ENCODE results near the gene DPEP2NB.
"Not testable (repeated sequence)": the region's sequence is repeated elsewhere in the genome, so short reads cannot be mapped to it uniquely, and the experiment has no call there.

Gene DPEP2NB

GRCh38 chr16:68019167-68019680 is 3.5 kb upstream of the DPEP2NB start:
- DNase-seq (ENCODE audit: insufficient read length, low spot score) (no peak), FAIRE-seq (no peak)

GRCh38 chr16:68013440-68013839 is 2.3 kb downstream of the DPEP2NB start:
- DNase-seq (ENCODE audit: insufficient read length, low spot score) (no peak), FAIRE-seq (no peak)

DNA sequence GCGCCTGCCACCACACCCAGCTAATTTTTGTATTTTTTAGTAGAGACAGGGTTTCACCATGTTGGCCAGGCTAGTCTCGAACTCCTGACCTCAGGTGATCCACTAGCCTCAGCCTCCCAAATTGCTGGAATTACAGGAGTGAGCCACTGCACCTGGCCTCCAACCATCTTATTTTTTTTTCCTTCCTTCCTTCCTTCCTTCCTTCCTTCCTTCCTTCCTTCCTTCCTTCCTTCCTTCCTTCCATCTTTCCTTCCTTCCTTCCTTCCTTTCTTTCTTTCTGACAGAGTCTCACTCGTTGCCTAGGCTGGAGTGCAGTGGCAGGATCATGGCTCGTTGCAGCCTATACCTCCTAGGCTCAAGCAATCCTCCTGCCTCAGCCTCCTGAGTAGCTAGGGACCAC is 5.8 kb downstream of the DPEP2NB start:
- DNase-seq (ENCODE audit: insufficient read length, low spot score); FAIRE-seq: not testable (repeated sequence)

GRCh38 chr16:68009157-68009735 is 6.5 kb downstream of the DPEP2NB start:
- FAIRE-seq (no peak), DNase-seq (ENCODE audit: insufficient read length, low spot score) (no peak)

DNA sequence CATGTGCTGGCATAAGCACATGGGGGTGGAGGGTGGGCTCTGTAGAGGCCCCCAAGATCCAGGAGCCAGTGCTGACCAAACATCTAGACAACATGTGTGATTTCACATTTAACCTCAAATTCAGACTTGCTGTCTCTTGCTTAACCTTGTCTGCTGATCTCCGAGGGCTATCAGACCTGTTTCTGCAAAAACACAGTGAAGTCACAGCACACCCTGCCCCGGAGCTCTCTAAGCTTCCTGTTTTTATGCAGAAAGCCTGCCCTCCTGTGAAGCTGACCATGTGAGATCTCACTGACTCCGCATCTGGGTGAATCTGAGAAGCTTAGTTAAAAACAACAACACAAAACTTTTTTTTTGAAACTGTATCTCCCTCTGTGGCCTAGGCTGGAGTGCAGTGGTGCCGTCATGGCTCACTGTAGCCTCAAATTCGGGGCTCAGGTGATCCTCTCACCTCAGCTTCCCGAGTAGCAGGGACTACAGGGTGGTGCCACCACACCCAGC is 9.9 kb downstream of the DPEP2NB start:
- DNase-seq (ENCODE audit: insufficient read length, low spot score) = no peak
- no peak for FAIRE-seq

- DNase-seq (ENCODE audit: insufficient read length, low spot score) (no peak), FAIRE-seq (no peak)
Observed at GRCh38 chr16:68005211-68005610, 10.5 kb downstream of the DPEP2NB start.

DNA sequence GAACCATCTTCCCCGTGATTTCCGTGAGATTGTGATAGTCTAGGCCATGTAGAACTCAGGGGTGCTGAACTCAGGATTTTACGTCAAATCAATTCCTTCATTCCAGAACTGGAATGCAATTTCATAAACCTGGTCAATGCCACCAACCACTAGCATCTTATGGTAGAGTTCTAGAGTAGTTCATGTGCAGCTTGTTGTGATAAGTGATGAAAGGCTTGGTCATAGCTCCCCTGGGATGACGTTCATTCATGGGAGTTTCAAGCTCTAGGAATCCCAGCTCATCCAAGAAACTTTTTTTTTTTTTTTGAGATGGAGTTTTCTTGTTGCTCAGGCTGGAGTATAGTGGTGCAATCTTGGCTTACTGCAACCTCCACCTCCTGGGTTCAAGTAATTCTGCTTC is 12.7 kb downstream of the DPEP2NB start:
- FAIRE-seq = no peak
- no peak for DNase-seq (ENCODE audit: insufficient read length, low spot score)

DNA sequence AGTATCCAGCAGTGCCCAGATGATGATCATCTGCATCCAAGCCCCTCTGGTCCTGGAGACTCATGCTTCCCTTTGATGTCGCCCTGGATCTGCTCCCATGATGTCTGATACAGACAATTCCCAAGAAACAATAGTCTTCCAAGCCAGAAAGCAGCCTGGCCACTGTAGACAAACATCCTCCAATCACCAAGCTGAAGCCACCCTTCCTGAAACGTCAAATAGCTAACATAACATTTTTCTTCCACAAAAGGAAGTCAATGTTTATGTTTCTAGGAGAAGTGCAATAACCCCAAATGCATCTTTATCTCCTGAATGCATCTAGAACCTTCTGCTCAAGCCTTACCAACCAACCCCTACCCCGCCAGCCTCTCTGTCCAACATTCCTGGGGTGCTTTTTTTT is 15.3 kb downstream of the DPEP2NB start:
- DNase-seq (ENCODE audit: insufficient read length, low spot score) (no peak), FAIRE-seq (no peak)

GRCh38 chr16:67999985-68000384 is 15.7 kb downstream of the DPEP2NB start:
- no peak for FAIRE-seq

DNA sequence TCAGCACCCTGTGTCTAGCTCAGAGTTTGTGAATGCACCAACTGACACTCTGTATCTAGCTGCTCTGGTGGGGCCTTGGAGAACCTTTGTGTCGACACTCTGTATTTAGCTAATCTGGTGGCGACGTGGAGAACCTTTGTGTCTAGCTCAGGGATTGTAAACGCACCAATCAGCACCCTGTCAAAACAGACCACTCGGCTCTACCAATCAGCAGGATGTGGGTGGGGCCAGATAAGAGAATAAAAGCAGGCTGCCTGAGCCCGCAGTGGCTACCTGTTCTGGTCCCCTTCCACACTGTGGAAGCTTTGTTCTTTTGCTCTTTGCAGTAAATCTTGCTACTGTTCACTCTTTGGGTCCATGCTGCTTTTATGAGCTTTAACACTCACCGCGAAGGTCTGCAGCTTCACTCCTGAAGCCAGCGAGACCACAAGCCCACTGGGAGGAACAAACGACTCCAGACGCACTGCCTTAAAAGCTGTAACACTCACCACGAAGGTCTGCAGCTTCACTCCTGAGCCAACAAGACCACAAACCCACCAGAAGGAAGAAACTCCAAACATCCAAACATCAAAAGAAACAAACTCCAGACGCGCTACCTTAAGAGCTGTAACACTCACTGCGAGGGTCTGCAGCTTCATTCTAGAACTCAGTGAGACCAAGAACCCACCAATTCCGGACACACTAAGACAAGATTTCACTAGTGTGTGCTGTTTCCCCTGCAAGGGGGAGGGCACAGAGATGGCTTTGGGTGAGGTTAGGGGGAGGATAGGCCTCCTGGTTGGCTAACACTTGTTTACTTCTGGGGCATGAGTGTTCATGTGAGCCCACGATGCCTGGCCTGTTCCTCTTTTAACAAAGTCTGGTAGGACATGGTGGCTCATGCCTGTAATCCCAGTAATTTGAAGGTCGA is 16.7 kb downstream of the DPEP2NB start, which contains the start of gene DPEP2:
Gene DPEP2, minus strand, starts transcription at position 706 of the 910 bp plus-strand sequence. CDS start 6,272 bp downstream, outside the sequence.
- not testable (repeated sequence) for FAIRE-seq; DNase-seq (ENCODE audit: insufficient read length, low spot score)

More at GRCh38 chr16:67999985-68000384, 15.7 kb downstream of the DPEP2NB start:
- no peak for DNase-seq (ENCODE audit: insufficient read length, low spot score)

DNA sequence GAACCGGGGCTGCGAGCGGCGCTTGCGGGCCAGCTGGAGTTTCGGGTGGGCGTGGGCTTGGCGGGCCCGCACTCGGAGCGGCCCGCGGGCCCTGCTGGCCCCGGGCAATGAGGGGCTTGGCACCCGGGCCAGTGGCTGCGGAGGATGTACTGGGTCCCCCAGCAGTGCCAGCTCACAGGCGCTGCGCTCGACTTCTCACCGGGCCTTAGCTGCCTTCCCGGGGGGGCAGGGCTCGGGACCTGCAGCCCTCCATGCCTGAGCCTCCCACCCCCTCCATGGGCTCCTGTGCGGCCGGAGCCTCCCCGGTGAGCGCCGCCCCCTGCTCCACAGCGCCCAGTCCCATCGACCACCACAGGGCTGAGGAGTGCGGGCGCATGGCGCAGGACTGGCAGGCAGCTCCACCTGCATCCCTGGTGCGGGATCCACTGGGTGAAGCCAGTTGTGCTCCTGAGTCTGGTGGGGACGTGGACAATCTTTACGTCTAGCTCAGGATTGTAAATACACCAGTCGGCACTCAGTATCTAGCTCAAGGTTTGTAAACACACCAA is 17.4 kb downstream of the DPEP2NB start:
- not testable (repeated sequence) for DNase-seq (ENCODE audit: insufficient read length, low spot score); FAIRE-seq

DNA sequence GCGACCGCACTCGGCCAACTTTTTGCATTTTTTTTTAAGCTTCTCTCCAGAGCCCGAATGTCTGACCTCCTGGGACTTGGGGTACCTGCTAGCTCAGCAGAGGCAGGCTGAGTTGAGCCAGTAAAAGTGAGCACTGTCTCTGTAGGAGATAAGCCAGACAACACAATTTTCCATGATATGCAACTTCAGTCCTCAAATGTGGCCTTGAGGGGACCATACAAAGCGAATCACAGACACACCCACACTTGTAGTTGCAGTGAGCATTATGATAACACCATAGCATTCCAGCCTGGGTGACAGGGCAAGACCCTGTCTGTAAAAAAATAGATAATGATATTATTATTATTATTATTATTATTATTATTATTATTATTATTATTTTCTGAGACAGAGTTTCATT is 19.0 kb downstream of the DPEP2NB start:
- DNase-seq (ENCODE audit: insufficient read length, low spot score) (no peak), FAIRE-seq (no peak)

GRCh38 chr16:67995423-67995822 is 20.3 kb downstream of the DPEP2NB start:
- DNase-seq (ENCODE audit: insufficient read length, low spot score) (no peak), FAIRE-seq (no peak)

- not testable (repeated sequence) for DNase-seq (ENCODE audit: insufficient read length, low spot score); FAIRE-seq
Observed at GRCh38 chr16:67994040-67994408, 21.7 kb downstream of the DPEP2NB start.

DNA sequence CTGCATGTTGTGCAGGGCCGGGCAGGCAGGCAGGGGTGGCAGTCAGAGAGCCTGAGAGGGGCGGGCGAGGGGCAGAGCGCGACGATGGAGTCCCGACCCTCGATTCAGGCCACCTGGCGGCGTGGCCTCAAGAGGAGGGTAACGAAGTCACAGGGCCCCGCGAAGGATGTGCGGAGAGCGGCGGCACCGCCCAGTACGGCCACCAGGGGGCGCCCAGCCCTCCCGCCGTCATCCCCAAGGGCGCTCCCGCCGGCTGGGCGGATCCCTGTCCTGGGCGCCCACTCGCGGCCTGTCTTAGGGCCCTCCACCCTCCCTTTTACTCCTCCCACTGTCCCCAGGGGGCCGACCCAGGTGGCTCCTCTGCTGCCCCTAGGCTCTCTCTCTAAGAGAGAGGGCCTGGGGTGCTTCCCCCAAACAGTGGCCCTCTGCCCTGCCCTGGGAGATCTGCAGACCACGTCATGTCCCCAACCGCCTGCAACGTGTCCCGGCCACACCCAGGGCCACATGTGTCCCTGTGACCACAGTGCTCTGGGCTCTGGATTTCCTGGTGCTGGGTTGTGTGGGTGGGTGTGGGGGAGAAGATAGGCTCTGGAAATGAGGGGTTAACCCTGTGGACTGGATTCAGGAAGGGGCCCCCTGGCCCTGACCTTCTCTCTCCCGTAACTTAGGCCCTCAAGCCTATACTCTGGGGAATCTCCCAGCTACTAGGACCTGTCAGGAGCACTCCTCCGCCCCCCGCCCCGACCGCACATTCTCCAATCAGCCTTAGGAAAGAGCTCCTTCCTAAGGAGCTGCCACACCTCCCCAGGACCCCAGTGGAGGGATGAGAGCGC is 22.3 kb downstream of the DPEP2NB start:
- DNase-seq (ENCODE audit: insufficient read length, low spot score) = peak; percentile 88
- no peak for FAIRE-seq

DNA sequence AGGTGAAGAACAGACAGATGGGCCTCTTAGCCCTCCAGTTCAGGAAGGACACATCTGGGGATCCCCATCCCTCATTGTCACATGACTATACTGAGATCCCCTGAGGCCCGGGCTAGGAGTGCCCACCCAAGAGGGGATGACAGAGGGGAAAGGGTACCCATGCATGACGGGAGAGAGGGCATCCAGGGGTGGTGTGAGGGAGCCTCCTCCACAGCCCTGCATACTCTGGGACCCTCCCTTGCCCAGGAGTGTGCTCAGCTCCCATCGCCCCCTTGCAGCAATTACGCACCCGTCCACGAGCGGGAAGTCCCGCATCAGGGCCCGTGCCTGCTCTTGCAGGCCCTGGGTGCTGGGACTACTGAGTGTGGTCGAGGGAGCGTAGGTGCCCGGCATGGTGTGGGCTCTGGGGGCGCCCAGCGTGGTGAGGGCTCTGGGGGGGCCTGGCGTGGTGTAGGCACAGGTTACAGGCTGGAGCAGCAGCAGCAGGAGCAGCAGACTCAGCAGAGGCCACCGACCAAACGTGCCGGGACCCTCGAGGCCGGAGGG is 23.0 kb downstream of the DPEP2NB start:
- no peak for FAIRE-seq
- DNase-seq (ENCODE audit: insufficient read length, low spot score) = no peak

- no peak for FAIRE-seq
- DNase-seq (ENCODE audit: insufficient read length, low spot score) = no peak
Observed at GRCh38 chr16:67990018-67990386, 25.7 kb downstream of the DPEP2NB start.

DNA sequence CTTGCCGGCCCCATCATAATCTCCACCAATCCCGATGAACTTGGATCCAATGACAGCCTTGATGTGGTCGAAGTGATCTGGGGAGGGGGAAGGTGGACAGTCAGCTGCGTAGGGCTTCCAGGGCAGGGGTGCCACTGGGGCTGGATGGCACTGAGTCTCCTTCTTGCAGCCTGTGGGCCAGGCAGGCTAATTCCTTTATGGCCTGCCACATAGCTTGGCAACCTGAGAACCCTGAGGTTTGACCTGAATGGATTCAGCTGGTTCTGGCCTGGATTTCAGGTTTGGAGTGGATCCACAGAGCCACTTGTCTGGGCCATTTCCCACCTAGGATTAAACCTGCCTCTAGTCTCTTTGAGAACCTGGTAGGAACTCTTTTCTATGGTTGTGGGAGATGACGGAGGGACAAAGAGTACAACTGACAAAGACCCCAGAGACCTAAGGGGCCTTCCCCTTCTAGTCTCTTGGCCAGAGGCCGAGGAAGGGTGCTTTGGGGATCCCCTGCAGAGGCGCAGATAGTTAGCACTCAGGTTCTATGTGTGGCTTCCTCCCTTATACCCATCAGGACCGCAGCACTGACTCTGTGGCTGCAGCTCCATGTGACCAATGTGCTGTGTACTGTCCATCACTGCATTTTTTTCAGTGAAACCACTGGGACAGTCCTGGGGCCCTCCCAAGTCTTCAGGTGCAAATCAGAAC is 26.2 kb downstream of the DPEP2NB start:
- FAIRE-seq (no peak), DNase-seq (ENCODE audit: insufficient read length, low spot score) (no peak)

DNA sequence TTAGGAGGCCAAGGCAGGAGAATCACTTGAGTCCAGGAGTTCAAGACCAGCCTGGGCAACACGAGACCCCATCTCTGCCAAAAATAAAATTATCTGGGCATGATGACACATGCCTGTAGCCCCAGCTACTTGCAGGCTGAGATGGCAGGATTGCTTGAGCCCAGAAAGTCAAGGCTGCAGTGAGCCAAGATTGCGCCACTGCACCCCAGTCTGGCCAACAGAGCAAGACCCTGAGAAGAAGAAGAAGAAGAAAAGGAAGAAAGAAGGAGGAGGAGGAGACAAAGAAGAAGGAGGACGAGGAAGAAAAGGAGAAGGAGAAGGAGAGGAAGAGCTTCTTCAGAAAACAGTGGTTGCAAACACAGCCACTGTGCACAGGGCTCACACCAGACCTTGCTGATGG is 27.0 kb downstream of the DPEP2NB start:
- no peak for FAIRE-seq
- no peak for DNase-seq (ENCODE audit: insufficient read length, low spot score)
